ENCODE results near the gene TTC21A.

DNA sequence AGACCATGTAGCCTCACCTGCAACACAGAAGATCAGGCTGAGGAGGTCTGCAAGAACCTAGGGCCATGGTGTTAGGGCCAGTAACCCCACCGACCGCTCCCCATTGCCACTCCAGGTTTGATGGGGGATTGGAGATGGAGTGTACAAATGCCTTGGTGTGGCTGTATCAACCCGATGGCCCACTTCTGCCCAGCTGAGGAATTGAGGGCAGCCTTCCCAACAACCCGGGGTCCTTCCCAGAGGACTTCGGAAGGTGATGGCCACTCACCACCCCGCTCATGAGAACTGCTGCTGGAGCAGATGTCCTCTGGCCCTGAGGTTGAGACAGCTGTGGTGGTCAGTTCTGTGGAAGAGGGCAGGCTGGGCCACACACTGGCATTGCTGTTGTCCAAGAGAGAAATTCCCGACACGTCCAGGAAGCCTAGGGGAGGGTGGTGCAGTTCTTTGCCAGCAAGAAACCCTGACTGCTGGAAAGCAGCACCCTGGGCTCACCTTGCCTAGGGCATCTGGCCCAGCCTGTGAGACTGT, 8.9 kb upstream of the TTC21A start:
- TF ChIP-seq CTCF (IDR thresholded peaks at IDR 0.05 in 2 of 3, conservative IDR thresholded peaks at IDR 0.05 in 1 of 3; ENCODE audit: control insufficient read depth in 2 of 3, extremely low read depth in 1 of 3, insufficient read depth in 1 of 3, low read depth in 3 of 3, low read length in 3 of 3) (no peak), TAF1 (IDR thresholded peaks at IDR 0.05; ENCODE audit: borderline replicate concordance, low read depth, low read length) (no peak), POLR2A (IDR thresholded peaks at IDR 0.05; ENCODE audit: low read depth, low read length) (no peak), CHD4 (IDR thresholded peaks at IDR 0.05) (no peak), JUND (IDR thresholded peaks at IDR 0.05; ENCODE audit: low read depth, low read length) (no peak), RUNX3 (IDR thresholded peaks at IDR 0.05; ENCODE audit: low read length) (no peak), HDAC2 (IDR thresholded peaks at IDR 0.05) (no peak), NFYB (IDR thresholded peaks at IDR 0.05; ENCODE audit: insufficient read depth, low read depth, low read length) (no peak), NRF1 (conservative IDR thresholded peaks at IDR 0.05; ENCODE audit: low read depth, low read length) (no peak), NBN (IDR thresholded peaks at IDR 0.05) (no peak)
- TF ChIP-seq, protein P1, sequence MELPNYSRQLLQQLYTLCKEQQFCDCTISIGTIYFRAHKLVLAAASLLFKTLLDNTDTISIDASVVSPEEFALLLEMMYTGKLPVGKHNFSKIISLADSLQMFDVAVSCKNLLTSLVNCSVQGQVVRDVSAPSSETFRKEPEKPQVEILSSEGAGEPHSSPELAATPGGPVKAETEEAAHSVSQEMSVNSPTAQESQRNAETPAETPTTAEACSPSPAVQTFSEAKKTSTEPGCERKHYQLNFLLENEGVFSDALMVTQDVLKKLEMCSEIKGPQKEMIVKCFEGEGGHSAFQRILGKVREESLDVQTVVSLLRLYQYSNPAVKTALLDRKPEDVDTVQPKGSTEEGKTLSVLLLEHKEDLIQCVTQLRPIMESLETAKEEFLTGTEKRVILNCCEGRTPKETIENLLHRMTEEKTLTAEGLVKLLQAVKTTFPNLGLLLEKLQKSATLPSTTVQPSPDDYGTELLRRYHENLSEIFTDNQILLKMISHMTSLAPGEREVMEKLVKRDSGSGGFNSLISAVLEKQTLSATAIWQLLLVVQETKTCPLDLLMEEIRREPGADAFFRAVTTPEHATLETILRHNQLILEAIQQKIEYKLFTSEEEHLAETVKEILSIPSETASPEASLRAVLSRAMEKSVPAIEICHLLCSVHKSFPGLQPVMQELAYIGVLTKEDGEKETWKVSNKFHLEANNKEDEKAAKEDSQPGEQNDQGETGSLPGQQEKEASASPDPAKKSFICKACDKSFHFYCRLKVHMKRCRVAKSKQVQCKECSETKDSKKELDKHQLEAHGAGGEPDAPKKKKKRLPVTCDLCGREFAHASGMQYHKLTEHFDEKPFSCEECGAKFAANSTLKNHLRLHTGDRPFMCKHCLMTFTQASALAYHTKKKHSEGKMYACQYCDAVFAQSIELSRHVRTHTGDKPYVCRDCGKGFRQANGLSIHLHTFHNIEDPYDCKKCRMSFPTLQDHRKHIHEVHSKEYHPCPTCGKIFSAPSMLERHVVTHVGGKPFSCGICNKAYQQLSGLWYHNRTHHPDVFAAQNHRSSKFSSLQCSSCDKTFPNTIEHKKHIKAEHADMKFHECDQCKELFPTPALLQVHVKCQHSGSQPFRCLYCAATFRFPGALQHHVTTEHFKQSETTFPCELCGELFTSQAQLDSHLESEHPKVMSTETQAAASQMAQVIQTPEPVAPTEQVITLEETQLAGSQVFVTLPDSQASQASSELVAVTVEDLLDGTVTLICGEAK (IDR thresholded peaks at IDR 0.05; ENCODE audit: borderline replicate concordance): no peak
